ENCODE measurements around the gene PPM1L.

PPM1L gene

DNA sequence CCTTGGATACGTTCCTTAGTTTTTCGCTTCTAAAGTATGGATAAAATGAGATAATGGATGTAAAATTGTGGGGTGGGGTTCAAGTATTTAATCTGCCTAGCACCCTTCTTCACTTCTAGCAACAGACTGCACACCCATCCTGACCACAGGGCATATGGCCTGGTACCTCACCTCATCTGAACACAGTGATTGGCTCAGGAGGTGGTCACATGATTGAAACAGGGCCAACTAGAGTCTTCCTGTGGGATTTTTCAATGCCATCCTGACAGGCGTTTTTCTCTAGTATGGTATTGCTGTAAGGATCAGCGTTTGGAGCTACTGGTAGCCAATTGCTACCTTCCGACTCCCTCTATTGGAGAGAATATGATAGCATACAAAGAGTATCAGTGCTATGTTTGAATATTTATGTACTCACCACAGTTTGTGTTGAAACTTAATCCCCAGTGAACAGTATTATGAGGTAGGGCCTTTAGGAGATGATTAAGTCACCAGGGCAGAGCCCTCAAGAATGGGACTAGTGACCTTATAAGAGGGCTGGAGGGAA lies 172.2 kb downstream of the PPM1L start:
- FAIRE-seq, result no peak
- DNase-seq (ENCODE audit: low spot score), result no peak

DNA sequence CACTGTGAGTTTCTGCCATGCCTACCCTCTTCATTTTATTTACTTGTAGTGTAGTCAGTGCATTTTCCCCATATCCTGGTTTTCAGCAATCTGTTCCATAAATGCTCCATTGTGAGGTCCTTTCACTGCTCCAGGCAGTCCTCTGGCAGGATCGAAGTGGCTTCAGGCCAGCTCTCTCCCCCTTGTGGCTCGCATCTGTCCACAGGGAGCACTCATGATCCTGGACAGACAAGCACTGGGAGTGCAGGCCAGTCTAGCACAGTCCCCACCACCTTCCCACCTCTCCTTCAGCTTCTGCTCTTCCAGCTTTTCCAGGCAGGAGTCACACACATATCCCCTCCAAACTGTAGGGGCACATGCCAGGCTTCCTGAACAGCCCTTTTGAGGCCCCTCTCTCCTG lies 173.6 kb downstream of the PPM1L start:
- no peak for DNase-seq (ENCODE audit: low spot score)
- FAIRE-seq, result no peak

DNA sequence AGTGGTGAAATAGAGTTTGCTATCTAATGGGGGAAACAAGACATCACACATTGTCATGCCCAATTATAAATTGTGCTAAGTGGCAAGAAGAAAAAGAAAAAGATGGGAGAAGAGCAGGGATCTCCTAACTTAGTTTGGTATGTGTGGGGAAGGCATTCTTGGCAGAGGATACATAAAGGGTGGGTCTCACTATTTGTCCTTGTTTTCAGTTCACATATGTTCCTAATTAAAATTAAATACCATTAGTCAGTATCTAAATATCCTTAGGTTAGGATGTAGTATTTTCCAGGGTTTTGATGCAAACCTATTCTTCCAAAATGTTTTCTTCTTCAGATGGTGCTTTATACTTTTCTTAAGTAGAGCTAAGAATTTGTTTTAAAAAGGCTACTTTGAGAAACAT lies 175.4 kb downstream of the PPM1L start:
- no peak for FAIRE-seq

DNA sequence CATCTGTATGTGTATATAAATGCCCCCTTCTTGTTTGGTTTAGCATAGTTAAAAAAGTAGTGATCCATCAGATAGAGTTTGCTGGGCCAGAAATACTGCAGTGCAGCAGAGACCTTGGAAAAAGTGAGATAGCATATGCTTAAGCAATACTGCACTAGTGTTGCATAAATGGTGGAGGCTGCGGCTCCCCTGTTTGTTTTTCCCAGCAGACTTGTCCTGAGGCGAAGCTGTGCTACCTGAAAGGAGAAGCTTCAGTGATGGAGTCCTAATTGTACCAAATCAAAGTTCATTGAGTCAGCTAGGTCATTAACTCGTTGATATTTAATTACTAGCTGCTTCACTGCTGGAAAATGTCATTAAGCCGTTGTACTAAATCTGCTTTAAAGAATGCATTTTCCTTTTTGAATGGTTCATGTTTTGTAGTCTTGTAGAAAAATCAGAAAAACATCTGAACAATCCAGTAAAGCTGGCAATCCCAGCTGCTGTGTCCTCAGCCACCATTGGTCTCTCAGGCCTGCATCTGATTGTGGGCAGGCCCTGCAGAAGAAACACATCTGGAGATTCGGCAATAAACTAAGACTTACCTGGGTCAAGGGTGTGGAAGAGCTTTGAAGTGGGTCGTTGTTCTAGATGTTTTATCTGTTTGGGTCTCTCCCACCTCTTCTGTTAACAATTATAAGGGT lies 179.5 kb downstream of the PPM1L start:
- FAIRE-seq, result no peak

More for the DNA sequence above, 175.4 kb downstream of the PPM1L start:
- DNase-seq (ENCODE audit: low spot score), result no peak

DNA sequence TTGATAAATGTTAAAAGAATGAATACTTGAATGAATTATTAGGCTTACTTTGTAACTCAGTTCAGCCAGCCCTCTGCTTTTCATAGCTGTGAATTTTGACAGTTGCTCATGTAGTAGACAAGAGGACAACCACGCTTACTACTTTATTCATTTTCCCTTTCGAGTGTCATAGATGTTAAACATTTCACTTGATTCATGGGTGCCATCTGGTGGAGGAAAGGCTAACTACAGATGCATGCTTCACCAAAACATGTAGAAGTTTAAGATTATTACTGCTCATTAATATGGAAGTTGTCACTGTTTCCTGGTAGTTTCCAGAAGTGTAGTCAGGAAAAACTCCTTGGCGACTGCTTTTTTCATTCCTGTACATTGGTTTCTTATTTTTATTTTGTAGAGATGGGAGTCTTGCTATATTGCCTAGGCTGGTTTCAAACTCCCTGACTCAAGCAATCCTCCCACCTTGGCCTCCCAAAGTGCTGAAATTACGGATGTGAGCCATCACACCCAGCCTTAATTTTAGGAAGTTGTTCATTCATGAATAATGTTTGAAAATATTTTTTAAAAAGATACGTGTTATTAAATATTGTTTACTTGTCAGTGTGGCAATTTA lies 186.0 kb downstream of the PPM1L start:
- DNase-seq (ENCODE audit: low spot score) (peak; percentile 29), FAIRE-seq (peak; percentile 63)

More for the DNA sequence above, 179.5 kb downstream of the PPM1L start:
- DNase-seq (ENCODE audit: low spot score), result no peak

DNA sequence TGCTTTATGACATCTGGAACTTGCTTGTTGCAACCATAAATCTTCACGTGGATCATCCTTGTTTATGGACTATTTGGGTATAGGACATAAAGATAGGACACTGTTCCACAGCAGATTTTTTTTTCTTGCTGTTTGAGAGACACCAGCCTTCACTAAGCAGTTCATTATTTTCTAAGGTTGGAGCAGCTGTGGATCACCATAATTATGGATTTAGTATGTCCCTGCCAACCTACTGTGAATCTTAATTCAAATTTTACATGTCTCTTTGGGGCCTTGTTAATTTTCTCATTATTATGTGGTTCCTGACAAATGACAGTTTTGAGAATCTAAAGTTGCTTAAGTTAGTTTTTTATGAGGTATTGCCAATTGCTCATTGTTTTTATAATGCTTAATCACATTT lies 188.0 kb downstream of the PPM1L start:
- DNase-seq (ENCODE audit: low spot score), result no peak
- FAIRE-seq, result no peak

DNA sequence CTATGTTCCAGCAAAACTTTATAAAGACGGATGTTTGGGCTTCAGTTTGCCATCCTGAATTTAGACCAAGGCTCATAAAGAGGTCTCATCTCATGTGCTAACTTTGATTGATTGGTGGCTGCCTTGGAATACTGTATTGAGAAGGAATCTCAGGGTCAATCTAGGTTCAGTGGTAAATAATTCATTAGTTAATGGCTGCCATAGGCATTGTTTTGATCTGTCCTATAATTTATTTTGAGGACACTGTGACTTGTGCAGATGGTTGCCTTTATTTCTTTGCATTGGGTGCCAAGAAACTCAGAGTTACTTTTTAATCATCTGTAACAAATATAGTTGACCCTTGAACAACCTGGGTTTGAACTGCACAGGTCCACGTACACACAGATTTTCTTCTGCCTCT lies 189.3 kb downstream of the PPM1L start:
- DNase-seq (ENCODE audit: low spot score) (no peak), FAIRE-seq (no peak)

DNA sequence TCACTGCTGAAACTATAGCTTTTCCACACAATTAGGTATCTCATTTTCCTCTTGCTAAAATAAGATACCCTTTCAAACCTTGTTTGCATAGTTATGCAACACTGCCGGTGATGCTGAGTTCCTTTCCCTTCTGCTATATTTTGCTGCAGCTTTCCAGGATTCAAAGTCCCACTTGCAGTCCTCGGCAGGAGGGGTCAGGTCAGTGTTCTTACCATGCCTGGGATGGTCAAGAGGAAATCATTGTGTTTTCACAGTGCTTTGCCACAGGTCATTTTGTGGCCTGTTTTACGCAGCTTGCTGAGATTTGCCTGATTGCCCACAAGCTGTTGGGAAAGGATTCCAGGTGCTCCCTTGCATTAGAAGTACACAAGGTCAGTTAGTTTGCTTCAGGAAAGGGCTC lies 192.2 kb downstream of the PPM1L start:
- no peak for FAIRE-seq

DNA sequence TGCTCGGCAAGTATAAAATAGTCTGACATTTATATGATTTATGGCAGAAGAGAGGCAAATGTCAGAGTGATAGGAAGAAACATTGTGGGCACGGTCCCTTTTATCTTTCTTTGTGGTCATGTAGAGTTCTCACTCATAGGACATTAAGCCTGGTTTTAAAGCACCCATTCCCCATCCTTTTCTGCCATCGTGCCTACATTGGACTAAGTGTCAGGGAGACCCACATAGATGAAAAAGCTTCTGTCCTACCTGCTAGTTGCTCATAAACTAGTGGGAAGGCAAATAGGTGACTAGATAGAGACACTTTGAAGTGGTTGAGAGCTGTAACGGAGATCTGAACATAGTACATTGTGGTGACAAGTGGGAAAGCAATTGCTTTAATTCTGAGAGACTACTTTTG lies 193.4 kb downstream of the PPM1L start:
- no peak for DNase-seq (ENCODE audit: low spot score)
- FAIRE-seq, result no peak

More for the DNA sequence above, 192.2 kb downstream of the PPM1L start:
- DNase-seq (ENCODE audit: low spot score), result no peak

DNA sequence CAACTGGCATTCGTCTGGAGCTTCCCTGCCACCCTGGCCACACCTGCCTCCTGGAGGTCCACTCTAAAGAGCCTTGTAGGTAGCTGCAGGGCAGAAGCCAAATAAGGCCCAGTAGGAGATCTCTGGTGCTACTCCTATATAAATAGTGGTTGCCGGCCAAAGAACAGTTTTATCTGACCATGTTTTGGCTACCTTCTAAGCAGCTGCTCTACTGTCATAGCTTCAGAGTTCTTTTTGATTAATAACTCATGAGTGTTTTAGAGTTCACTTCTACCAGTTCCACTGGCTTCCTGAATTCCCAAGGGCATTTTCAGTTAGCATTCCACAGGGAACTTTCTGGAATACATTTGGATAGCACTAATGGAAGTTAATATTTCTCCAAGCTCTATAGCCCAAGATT lies 194.5 kb downstream of the PPM1L start:
- no peak for DNase-seq (ENCODE audit: low spot score)
- no peak for FAIRE-seq

DNA sequence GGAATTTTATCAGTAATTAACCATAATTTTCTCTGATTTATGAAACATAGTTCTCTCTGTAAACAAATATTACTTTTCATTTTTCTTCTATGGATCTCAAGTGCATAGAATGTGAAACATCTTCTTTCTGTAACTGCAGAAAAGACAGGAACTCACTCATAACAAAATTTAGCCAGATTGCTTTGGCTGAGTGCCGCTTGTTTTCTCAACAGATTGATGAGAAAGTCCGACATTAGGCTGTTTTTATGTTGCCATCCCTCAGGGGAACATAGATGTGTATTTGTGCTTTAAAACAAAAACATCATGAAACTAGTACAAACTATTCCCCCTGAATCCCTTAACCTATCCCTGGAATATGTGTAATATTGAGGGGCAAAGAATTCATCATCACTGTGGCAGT lies 194.9 kb downstream of the PPM1L start:
- FAIRE-seq, result no peak
- no peak for DNase-seq (ENCODE audit: low spot score)

DNA sequence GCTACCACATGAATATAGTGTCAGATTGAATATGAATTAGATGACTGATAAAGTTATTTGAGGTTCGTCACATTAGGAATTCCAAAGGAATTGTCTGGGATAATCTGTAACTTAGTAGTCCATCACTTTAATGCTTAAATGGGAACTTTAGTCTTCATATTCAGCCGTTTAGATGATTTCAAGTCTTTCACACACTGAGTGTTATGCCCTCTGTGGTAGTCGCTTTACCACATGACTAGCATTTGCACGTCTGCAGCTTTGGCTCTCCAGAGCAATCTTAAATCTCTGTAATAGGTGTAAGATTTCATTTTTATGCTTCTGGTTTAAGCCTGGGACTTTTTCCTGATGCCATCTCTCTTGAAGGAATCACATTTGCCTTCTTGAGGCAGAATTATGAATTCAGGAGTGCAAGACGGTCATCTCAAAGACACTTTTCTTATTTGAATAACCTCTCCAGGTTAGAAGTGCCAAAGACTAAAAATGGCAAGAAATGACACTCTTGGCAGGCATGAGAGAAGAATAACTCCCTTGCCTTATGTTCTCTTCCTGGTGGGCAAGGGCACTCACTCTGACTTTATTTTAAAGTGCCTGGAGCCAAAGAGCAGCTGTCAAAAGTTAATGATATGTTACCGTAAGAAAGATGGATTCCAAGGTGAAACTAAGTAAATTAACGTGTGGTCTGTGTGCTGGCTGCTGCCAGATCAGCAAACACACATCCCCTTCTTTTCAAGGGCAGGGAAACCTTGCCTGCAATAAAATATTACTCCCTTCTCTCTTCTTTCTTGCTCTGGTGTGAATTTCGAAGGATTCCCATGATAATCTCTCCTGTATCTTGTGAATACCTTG lies 195.8 kb downstream of the PPM1L start:
- no peak for DNase-seq (ENCODE audit: low spot score)

DNA sequence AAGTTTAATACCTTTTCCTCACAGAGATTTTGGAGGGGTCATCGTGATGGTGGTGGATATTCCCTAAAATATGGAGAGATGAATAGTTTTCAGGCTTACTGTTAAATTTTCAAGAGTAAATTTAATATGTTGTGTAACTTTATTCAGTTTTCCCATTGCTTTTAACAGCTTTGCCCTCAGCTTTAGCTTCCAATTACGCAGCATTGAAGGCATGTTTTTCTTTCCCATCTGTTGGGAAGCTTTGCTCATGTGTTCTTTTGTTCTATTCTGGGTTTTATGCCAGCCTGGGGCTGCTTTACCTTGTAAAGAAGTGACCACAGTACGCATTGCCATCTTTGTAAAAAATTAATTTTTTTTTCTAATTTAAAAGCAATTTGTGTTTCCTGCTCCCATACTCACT lies 197.7 kb downstream of the PPM1L start:
- no peak for FAIRE-seq

More for the DNA sequence above, 195.8 kb downstream of the PPM1L start:
- no peak for FAIRE-seq

DNA sequence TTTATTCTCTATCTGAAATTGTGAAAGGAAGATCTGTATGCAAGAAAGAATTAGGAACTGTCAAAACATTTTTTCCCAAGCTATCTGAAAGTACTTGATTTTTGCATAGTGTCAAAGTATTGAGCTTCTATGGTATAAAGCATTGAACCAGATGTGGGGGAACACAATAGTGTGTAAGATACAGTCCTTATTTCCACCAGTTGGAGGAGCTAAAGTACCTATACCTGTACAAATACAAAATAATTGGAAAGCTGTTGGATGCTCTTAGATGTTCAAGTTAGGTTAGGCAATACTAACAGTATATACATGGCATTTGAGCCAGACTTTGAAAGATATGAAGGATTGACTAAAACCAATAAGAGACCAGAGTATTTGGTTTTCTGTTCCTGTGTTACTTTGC lies 200.8 kb downstream of the PPM1L start:
- FAIRE-seq (no peak), DNase-seq (ENCODE audit: low spot score) (no peak)

More for the DNA sequence above, 197.7 kb downstream of the PPM1L start:
- DNase-seq (ENCODE audit: low spot score), result no peak

DNA sequence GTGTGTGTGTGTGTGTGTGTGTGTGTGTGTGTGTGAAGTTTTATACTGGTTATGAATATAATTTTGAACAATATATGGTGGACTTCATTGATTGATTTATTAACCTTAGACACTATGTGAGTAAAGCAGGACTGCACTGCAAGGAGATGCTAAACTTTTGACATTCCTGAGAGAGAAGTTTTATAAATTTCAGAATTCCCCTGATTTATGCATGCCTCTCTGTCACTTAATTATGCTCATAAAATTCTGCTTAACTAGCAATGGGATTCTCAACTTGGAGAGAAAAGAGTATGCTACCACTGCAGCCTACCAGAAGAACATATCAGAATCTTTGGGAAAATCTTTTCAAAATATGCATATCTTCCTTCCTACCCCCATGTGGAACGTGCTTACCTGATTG lies 204.5 kb downstream of the PPM1L start:
- FAIRE-seq (no peak), DNase-seq (ENCODE audit: low spot score) (no peak)

DNA sequence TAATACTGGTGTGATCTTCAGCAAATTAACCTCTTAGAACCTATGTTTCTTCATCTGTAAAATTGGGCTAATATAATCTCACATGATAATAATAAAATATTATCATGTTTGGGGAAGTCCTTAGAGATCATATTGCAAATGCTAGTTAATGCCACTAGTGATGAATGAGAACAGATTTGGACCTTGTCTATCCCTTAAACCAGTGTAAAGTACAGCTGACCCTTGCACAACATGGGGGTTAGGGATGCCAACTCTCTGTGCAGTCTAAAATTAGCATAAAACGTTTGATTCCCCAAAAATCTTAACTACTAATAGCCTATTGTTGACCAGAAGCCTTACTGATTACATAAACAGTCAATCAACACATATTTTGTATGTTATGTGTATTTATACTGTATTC lies 207.9 kb downstream of the PPM1L start:
- FAIRE-seq (no peak), DNase-seq (ENCODE audit: low spot score) (no peak)

DNA sequence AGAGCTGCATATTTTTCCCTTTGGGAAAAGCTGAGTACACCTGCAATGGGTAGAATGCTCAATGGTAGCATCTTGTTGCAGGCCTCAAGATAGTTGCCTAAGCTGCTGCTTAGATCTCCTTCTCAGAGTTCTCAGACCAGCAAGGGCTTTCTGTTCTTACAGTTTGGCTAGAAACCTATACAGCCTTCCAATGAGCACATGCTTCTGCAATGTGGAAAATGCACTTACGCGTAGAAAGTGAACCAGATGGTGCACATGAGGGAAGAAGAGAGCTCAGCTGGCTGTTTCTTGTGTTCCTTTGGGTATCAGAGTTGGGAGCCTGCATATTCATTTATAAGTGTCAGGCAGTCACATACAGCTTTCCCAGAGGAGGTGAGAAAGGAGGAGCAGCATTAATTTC lies 212.7 kb downstream of the PPM1L start:
- DNase-seq (ENCODE audit: low spot score) (no peak), FAIRE-seq (no peak)

DNA sequence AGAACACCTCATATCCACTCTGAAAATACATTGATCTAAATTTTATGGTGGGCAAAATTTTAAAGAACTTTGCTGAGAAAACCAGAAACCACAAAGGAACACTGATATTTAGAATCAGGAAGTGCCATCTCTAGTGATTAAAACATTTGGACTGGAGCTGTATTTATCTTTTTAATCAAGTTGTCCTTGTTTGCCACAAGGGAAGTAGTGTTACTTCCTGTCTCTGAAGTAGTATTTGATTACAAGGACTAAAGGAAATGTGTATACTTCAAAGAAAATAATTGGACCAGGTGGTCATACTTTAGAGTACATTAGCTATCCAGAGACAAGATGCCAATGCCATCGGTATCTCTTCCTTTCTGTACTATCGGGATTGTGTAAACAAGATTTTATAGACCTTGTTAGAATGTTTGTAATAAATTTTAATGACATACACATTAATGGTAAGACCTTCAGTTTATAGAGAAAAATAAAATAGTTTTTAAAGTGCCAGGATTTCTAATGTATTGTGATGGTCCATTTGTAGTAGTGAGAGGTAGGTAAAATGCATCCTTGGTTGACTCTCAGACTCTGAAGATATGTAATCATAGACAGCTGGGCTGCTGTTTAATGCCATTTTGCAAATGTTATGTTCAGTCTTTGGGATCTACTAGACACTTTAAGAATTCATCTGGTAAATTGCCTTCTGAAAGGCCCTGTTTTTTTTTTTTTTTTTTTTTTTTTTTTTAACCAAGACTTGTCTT lies 217.2 kb downstream of the PPM1L start:
- no peak for FAIRE-seq
- no peak for DNase-seq (ENCODE audit: low spot score)

DNA sequence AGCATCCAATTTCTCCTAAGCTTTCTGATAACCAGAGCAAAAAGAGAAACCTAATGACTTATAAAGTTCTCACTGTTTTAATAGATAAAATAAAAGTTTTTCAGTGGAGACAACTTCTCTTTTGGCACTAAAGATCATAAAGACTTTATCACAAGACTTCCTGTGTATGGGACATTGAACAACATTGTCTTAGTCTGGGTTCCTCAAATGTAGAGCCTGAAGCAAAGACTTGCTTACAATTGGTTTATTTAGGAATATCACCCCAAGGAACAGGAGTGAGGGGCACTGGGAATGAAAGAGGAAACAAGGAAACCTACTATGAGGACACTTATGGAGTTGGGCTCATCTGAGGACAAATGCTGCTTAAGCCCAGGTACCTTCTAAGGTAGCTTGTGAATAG lies 221.7 kb downstream of the PPM1L start:
- no peak for FAIRE-seq
- no peak for DNase-seq (ENCODE audit: low spot score)

DNA sequence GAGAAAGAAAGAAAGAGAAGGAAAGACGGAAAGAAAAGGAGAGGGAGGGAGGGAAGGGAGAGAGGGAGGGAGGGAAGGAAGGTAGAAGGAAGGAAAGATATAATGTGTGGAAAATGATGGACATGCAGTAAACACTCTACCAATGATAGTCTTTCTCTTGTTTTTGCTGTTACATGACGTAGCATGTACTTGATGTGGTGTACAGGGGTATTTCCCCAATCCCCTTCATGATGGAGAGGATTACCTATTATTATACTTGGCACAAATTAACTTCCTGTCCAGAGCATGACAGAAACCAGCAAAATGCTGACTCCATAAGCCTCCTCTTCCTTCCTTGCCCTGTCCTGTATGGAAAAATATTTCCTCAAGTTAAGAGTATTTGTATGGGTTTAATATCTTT lies 224.7 kb downstream of the PPM1L start:
- FAIRE-seq, result no peak
- DNase-seq (ENCODE audit: low spot score), result no peak

DNA sequence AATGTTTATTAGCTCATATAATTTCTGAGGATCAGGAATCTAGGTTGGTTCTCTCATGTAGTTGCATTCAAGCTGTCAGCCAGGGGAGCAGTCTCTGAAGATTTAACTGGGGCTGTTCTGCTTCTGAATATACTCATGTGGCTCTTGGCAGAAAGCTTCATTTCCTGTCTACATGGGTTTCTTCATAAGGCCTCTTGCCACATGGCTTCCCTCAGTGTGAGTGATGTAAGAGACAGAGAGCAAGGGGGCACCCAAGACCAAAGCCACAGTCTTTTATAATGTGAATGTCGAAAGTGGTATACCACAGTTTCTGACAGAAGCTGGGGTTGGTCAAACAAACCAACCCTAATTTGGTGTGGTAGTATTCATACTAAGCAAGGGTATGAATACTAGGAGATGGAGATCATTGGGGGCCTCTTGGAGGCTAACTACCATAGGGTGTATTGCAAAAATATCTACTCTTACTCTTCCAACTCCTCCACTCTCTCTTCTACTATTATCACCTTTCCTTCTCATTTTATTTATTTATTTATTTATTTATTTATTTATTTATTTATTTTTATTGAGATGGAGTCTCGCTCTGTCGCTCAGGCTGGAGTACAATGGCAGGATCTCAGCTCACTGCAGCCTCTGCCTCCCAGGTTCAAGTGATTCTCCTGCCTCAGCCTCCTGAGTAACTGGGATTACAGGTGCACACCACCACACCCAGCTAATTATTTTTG lies 225.3 kb downstream of the PPM1L start:
- DNase-seq (ENCODE audit: low spot score) (no peak), FAIRE-seq (no peak)
